SK-N-SH treated with all-trans-retinoic acid at 6 μM for 48 hours (cell line): ENCODE results near the gene PIKFYVE.
A peak's percentile ranks its signal among the peaks of the same experiment; 100 is the strongest.
"Not testable (repeated sequence)": the region's sequence is repeated elsewhere in the genome, so short reads cannot be mapped to it uniquely, and the experiment has no call there.

ENCODE experiments used
- ATAC-seq: fragments of 200-7000 bp; cut with Tn5 transposase; 3 replicates; pipeline ENCODE4 v1.9.1; 2020; ENCODE audit warnings: mild to moderate bottlenecking, moderate library complexity
- ARNTL ChIP-seq: fragments of 450-650 bp; formaldehyde crosslinking; IDR thresholded peaks from 2 replicates; pipeline ENCODE4 v1.5.0; 2020; ENCODE audit warnings: low read depth, mild to moderate bottlenecking, moderate library complexity, borderline replicate concordance
- CSDC2 ChIP-seq: fragments of 250-450 bp; sonication (Bioruptor Pico); IDR thresholded peaks from 2 replicates; pipeline ENCODE4 v1.5.0; 2020; ENCODE audit warnings: mild to moderate bottlenecking, moderate library complexity
- GLIS3 ChIP-seq: fragments of 250-450 bp; sonication (Bioruptor Pico); IDR thresholded peaks from 2 replicates; pipeline ENCODE4 v1.5.0; 2020; ENCODE audit warnings: mild to moderate bottlenecking, moderate library complexity
- PPARA ChIP-seq: fragments of 250-450 bp; sonication (Bioruptor Pico); IDR thresholded peaks from 2 replicates; pipeline ENCODE4 v1.5.0; 2020; ENCODE audit warnings: mild to moderate bottlenecking, borderline replicate concordance
- RARB ChIP-seq: fragments of 250-450 bp; sonication (Bioruptor Pico); IDR thresholded peaks from 2 replicates; pipeline ENCODE4 v1.8.0; 2021; ENCODE audit warnings: mild to moderate bottlenecking, moderate library complexity
- SNAI2 ChIP-seq: fragments of 250-450 bp; sonication (Bioruptor Pico); IDR thresholded peaks from 2 replicates; pipeline ENCODE4 v1.5.0; 2020; ENCODE audit warnings: mild to moderate bottlenecking, moderate library complexity
- TCF4 ChIP-seq: fragments of 250-450 bp; sonication (Bioruptor Pico); IDR thresholded peaks from 2 replicates; pipeline ENCODE4 v1.8.0; 2021; ENCODE audit warnings: mild to moderate bottlenecking, moderate library complexity, borderline replicate concordance
- TOX ChIP-seq: fragments of 250-450 bp; sonication (Bioruptor Pico); IDR thresholded peaks from 2 replicates; pipeline ENCODE4 v1.8.0; 2021; ENCODE audit warnings: mild to moderate bottlenecking, moderate library complexity, borderline replicate concordance
- ZFP30 ChIP-seq: fragments of 450-650 bp; formaldehyde crosslinking; IDR thresholded peaks from 2 replicates; pipeline ENCODE4 v1.5.0; 2022; ENCODE audit warnings: mild to moderate bottlenecking, moderate library complexity
- ZNF565 ChIP-seq: fragments of 450-650 bp; formaldehyde crosslinking; conservative IDR thresholded peaks from 2 replicates; pipeline ENCODE4 v1.5.0; 2020; ENCODE audit warnings: low read depth, mild to moderate bottlenecking, moderate library complexity
- ZNF70 ChIP-seq: fragments of 450-650 bp; formaldehyde crosslinking; IDR thresholded peaks from 2 replicates; pipeline ENCODE4 v1.5.0; 2020; ENCODE audit warnings: mild to moderate bottlenecking, moderate library complexity
- TF ChIP-seq, protein P1 (sequence below): fragments of 250-450 bp; sonication (Bioruptor Pico); IDR thresholded peaks from 2 replicates; pipeline ENCODE4 v1.5.1; 2020; ENCODE audit warnings: low read depth, mild to moderate bottlenecking, moderate library complexity
- TF ChIP-seq, protein P2 (sequence below): fragments of 250-450 bp; sonication (Bioruptor Pico); IDR thresholded peaks from 2 replicates; pipeline ENCODE4 v1.8.0; 2020; ENCODE audit warnings: mild to moderate bottlenecking, moderate library complexity, borderline replicate concordance
- TF ChIP-seq, protein P3 (sequence below): fragments of 250-450 bp; sonication (Bioruptor Pico); IDR thresholded peaks from 2 replicates; pipeline ENCODE4 v1.5.0; 2020; ENCODE audit warnings: mild to moderate bottlenecking, moderate library complexity
- TF ChIP-seq, protein P4 (sequence below): fragments of 250-450 bp; sonication (Bioruptor Pico); IDR thresholded peaks from 2 replicates; pipeline ENCODE4 v1.8.0; 2021; ENCODE audit warnings: low read depth, mild to moderate bottlenecking, moderate library complexity, borderline replicate concordance
- TF ChIP-seq, protein P5 (sequence below): fragments of 250-450 bp; sonication (Bioruptor Pico); IDR thresholded peaks from 2 replicates; pipeline ENCODE4 v1.5.1; 2021; ENCODE audit warnings: mild to moderate bottlenecking, moderate library complexity

PIKFYVE gene, protein sequence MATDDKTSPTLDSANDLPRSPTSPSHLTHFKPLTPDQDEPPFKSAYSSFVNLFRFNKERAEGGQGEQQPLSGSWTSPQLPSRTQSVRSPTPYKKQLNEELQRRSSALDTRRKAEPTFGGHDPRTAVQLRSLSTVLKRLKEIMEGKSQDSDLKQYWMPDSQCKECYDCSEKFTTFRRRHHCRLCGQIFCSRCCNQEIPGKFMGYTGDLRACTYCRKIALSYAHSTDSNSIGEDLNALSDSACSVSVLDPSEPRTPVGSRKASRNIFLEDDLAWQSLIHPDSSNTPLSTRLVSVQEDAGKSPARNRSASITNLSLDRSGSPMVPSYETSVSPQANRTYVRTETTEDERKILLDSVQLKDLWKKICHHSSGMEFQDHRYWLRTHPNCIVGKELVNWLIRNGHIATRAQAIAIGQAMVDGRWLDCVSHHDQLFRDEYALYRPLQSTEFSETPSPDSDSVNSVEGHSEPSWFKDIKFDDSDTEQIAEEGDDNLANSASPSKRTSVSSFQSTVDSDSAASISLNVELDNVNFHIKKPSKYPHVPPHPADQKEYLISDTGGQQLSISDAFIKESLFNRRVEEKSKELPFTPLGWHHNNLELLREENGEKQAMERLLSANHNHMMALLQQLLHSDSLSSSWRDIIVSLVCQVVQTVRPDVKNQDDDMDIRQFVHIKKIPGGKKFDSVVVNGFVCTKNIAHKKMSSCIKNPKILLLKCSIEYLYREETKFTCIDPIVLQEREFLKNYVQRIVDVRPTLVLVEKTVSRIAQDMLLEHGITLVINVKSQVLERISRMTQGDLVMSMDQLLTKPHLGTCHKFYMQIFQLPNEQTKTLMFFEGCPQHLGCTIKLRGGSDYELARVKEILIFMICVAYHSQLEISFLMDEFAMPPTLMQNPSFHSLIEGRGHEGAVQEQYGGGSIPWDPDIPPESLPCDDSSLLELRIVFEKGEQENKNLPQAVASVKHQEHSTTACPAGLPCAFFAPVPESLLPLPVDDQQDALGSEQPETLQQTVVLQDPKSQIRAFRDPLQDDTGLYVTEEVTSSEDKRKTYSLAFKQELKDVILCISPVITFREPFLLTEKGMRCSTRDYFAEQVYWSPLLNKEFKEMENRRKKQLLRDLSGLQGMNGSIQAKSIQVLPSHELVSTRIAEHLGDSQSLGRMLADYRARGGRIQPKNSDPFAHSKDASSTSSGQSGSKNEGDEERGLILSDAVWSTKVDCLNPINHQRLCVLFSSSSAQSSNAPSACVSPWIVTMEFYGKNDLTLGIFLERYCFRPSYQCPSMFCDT (N-terminal part only)

DNA sequence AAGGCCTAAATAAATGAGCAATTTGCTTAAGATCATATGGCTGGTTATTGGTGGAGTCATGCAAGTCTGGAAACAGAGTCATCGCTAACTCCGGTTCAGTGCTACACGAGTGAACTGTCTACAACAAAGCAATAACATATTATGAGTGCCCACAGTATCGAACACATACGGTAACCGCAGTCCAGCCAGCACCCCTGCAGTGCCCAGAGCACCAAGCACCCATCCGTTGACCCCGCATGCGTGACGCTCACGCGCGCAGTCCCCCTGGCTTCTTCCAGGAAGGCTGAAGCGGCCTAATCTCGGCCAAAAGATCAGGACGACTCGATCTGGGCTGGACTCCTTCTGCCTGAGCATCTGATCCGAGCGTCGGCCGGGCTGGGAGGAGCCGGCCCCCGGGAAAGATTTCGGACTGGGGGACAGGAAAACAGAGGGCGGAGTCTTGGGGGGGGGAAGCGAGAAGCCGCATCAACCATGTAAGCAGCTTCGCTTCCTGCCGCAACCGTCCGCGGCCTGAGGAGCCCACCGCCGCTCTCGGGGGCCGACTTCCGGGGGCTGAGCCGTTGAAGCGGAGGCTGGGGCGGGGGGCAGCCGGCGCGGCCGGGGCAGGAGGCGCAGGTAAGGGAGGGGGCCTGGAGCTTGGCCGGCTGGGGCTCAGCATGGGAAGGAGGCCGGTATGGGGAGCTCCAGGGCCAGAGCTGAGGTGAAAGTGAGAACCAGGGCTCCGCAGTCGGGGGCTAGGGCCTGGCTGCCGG, at the start of gene PIKFYVE:
PIKFYVE (plus strand) TSS at position 455 of the 752 bp plus-strand sequence. CDS start 5,265 bp downstream, outside the sequence.
- ATAC-seq: peak; percentile 93
- TF ChIP-seq, protein P1, sequence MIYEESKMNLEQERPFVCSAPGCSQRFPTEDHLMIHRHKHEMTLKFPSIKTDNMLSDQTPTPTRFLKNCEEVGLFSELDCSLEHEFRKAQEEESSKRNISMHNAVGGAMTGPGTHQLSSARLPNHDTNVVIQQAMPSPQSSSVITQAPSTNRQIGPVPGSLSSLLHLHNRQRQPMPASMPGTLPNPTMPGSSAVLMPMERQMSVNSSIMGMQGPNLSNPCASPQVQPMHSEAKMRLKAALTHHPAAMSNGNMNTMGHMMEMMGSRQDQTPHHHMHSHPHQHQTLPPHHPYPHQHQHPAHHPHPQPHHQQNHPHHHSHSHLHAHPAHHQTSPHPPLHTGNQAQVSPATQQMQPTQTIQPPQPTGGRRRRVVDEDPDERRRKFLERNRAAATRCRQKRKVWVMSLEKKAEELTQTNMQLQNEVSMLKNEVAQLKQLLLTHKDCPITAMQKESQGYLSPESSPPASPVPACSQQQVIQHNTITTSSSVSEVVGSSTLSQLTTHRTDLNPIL (CRISPR knock-in tag): no peak
- TF ChIP-seq GLIS3 (CRISPR knock-in tag): 0 out of 2 replicates have a peak, but pooled peaks have one; percentile 23
- TF ChIP-seq, protein P2, sequence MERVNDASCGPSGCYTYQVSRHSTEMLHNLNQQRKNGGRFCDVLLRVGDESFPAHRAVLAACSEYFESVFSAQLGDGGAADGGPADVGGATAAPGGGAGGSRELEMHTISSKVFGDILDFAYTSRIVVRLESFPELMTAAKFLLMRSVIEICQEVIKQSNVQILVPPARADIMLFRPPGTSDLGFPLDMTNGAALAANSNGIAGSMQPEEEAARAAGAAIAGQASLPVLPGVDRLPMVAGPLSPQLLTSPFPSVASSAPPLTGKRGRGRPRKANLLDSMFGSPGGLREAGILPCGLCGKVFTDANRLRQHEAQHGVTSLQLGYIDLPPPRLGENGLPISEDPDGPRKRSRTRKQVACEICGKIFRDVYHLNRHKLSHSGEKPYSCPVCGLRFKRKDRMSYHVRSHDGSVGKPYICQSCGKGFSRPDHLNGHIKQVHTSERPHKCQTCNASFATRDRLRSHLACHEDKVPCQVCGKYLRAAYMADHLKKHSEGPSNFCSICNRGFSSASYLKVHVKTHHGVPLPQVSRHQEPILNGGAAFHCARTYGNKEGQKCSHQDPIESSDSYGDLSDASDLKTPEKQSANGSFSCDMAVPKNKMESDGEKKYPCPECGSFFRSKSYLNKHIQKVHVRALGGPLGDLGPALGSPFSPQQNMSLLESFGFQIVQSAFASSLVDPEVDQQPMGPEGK (CRISPR knock-in tag): peak; percentile 58; the same call in 1 of the 2 replicates
- TF ChIP-seq TCF4 (CRISPR knock-in tag): 0 out of 2 replicates have a peak, but pooled peaks have one; percentile 17
- TF ChIP-seq, protein P3, sequence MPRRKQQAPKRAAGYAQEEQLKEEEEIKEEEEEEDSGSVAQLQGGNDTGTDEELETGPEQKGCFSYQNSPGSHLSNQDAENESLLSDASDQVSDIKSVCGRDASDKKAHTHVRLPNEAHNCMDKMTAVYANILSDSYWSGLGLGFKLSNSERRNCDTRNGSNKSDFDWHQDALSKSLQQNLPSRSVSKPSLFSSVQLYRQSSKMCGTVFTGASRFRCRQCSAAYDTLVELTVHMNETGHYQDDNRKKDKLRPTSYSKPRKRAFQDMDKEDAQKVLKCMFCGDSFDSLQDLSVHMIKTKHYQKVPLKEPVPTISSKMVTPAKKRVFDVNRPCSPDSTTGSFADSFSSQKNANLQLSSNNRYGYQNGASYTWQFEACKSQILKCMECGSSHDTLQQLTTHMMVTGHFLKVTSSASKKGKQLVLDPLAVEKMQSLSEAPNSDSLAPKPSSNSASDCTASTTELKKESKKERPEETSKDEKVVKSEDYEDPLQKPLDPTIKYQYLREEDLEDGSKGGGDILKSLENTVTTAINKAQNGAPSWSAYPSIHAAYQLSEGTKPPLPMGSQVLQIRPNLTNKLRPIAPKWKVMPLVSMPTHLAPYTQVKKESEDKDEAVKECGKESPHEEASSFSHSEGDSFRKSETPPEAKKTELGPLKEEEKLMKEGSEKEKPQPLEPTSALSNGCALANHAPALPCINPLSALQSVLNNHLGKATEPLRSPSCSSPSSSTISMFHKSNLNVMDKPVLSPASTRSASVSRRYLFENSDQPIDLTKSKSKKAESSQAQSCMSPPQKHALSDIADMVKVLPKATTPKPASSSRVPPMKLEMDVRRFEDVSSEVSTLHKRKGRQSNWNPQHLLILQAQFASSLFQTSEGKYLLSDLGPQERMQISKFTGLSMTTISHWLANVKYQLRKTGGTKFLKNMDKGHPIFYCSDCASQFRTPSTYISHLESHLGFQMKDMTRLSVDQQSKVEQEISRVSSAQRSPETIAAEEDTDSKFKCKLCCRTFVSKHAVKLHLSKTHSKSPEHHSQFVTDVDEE (CRISPR knock-in tag): 0 out of 2 replicates have a peak, but pooled peaks have one; percentile 34
- TF ChIP-seq ZNF565 (CRISPR knock-in tag): no peak

DNA sequence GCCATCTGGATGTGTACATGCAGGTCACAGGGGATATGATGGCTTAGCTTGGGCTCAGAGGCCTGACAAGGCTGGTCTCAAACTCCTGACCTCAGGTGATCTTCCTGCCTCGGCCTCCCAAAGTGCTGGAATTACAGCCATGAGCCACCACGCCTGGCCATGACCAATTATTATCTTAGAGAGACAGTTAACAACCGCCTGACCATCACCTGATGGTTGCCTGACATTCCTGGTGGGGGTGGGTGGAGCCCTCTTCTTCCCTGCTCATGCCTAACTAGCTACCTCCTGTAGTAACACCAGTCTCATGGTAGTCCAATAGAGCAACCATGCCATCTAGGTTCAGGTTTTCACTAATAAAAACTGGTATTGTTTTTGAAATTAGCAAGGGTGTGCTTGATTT, 44.2 kb upstream of the PIKFYVE start:
- not testable (repeated sequence) for ATAC-seq

DNA sequence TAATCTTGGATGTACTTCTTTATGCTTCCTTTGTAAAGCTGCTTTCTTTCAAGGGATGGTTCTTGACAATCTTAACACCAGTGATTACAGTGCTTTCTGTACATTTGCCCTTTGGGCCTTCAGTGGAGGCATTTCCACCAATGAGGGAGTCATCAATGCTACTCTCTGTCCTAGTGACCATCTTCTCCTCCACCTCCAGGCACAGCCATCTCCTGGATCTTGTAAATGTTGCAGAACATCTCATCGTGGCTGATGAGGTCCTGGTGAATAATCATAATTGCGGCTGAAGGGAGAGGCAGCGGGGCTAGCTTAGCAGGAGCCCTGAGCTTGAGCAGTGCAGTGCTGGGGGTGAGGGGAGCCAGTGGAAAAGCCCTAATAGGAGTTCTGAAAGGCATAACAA, 43.7 kb upstream of the PIKFYVE start:
- ATAC-seq: no peak
- TF ChIP-seq PPARA (CRISPR knock-in tag) (no peak), GLIS3 (CRISPR knock-in tag) (no peak), RARB (no peak), TOX (no peak), SNAI2 (no peak), ZNF70 (CRISPR knock-in tag) (no peak), ZFP30 (CRISPR knock-in tag) (no peak), ARNTL (no peak), CSDC2 (CRISPR knock-in tag) (no peak)
- TF ChIP-seq, protein P1 (CRISPR knock-in tag): no peak
- TF ChIP-seq, protein P4, sequence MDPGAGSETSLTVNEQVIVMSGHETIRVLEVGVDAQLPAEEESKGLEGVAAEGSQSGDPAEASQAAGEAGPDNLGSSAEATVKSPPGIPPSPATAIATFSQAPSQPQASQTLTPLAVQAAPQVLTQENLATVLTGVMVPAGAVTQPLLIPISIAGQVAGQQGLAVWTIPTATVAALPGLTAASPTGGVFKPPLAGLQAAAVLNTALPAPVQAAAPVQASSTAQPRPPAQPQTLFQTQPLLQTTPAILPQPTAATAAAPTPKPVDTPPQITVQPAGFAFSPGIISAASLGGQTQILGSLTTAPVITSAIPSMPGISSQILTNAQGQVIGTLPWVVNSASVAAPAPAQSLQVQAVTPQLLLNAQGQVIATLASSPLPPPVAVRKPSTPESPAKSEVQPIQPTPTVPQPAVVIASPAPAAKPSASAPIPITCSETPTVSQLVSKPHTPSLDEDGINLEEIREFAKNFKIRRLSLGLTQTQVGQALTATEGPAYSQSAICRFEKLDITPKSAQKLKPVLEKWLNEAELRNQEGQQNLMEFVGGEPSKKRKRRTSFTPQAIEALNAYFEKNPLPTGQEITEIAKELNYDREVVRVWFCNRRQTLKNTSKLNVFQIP: no peak
- TF ChIP-seq, protein P5, sequence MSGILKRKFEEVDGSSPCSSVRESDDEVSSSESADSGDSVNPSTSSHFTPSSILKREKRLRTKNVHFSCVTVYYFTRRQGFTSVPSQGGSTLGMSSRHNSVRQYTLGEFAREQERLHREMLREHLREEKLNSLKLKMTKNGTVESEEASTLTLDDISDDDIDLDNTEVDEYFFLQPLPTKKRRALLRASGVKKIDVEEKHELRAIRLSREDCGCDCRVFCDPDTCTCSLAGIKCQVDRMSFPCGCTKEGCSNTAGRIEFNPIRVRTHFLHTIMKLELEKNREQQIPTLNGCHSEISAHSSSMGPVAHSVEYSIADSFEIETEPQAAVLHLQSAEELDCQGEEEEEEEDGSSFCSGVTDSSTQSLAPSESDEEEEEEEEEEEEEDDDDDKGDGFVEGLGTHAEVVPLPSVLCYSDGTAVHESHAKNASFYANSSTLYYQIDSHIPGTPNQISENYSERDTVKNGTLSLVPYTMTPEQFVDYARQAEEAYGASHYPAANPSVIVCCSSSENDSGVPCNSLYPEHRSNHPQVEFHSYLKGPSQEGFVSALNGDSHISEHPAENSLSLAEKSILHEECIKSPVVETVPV (CRISPR knock-in tag): no peak
